ENCODE measurements around the gene PIGW.
A peak's percentile ranks its signal among the peaks of the same experiment; 100 is the strongest.
"Not testable (repeated sequence)": the region's sequence is repeated elsewhere in the genome, so short reads cannot be mapped to it uniquely, and the experiment has no call there.

The PIGW gene

DNA sequence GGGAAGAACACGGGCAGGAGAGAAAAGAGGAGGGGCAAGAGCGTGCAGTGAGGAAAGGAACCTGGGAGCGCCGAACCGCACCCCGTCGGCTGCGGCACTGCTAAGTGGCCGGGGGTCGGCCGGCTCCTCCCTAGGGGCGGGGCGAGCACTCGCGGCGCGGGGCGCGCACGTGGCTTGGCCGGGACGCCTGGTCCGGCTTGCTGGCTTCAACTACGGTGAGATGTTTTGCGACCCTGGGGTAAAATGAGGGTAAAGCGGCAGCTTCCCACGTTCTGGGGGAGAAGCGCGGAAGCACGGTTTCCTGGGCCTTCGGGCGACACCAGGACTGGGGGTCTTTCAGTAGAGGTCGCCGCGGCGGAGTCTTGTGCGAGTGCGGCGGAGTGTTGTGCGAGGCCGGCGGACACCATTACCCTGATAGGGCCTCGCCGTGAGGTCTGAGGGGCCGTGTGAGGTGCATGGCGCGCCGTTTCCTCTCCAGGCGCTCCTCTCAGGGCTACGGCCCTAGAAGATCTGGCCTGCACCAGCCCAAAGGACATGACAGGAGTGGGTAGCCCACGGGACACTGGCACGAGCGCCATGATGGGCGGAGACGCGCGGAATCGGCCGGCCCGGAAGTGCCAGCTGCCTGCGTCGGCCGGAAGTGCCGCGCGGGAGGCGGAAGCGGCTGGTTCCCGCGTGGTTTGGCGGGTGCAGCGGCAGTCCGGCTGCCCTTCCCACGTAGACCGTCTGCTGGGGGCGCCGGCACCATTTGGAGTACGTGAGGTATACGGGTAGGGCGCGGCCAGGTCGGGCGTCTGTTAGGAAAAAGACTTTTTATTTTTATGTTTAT is at the start of gene PIGW, which contains the start of gene MYO19:
Gene PIGW, plus strand, starts transcription at position 148 of the 829 bp plus-strand sequence. CDS start 2,115 bp downstream, outside the sequence.
Gene MYO19, minus strand, starts transcription at position 29 of the 829 bp plus-strand sequence. CDS start 2,330 bp downstream, outside the sequence.
- DNase-seq (ENCODE audit: low spot score): peak; percentile 88

DNA sequence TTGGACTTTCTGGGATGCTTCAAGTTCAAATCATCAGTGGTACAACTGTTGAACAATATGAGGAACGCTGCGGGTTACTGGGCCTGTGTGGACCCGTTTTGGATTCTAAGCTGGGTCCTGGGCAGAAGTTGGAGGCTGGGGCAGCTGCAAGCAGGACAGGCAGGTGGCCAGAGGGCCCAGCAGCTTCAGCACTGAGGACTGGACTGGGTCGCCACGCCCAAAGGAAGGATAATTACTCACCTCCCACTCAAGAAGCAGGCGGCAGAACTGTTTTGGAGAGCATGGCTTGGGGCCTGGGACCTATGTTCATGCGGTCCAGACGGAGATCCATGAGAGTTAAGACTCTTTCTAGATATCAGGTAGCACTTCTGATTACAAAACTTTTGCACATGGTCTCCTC is 49.8 kb upstream of the PIGW start:
- no peak for DNase-seq (ENCODE audit: low spot score)

GRCh38 chr17:36485805-36486203 is 49.0 kb upstream of the PIGW start:
- DNase-seq (ENCODE audit: low spot score): no peak

GRCh38 chr17:36486204-36487194 is 48.3 kb upstream of the PIGW start, which contains the start of gene ZNHIT3:
Gene ZNHIT3, plus strand, starts transcription at chr17:36486681. Its CDS starts 19 bp downstream, at chr17:36486700.
- DNase-seq (ENCODE audit: low spot score): peak; percentile 98

DNA sequence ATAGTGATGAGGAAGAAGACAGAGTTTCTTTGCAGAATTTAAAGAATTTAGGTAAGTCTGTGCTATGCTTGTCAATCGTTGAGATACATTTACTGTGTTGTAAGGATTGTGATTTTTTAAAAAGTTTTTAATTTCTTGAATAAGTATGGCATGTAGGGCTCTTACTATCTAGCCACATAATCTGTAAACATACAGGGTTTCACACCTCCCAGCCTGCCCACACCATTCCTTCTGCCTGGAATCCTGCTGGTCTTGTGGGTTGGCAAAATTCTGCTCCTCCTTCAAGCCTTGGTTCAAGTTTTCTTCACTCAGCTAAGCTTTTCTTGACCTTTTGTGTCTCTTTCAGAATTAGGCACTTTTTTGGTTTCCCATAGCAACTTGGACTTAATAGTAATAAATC is 40.8 kb upstream of the PIGW start:
- DNase-seq (ENCODE audit: low spot score): no peak

- DNase-seq (ENCODE audit: low spot score): no peak
Observed at GRCh38 chr17:36494674-36495073, 40.1 kb upstream of the PIGW start.

DNA sequence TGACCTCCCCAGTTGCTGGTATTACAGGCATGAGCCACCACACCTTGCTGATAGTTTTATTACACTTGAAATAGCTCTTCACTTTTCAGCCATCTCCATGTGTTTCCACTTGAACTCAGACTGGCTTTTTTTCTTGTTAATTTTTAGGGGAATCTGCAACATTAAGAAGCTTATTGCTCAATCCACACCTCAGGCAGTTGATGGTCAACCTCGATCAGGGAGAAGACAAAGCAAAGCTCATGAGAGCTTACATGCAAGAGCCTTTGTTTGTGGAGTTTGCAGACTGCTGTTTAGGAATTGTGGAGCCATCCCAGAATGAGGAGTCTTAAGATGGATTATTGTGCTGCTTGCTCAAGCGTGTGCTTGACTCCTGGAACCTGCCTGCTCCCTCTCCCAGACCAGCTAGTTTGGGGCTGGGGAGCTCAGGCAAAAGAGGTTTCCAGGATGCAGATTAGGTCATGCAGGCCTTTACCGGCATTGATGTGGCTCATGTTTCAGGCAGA is 39.7 kb upstream of the PIGW start:
- no peak for DNase-seq (ENCODE audit: low spot score)

DNA sequence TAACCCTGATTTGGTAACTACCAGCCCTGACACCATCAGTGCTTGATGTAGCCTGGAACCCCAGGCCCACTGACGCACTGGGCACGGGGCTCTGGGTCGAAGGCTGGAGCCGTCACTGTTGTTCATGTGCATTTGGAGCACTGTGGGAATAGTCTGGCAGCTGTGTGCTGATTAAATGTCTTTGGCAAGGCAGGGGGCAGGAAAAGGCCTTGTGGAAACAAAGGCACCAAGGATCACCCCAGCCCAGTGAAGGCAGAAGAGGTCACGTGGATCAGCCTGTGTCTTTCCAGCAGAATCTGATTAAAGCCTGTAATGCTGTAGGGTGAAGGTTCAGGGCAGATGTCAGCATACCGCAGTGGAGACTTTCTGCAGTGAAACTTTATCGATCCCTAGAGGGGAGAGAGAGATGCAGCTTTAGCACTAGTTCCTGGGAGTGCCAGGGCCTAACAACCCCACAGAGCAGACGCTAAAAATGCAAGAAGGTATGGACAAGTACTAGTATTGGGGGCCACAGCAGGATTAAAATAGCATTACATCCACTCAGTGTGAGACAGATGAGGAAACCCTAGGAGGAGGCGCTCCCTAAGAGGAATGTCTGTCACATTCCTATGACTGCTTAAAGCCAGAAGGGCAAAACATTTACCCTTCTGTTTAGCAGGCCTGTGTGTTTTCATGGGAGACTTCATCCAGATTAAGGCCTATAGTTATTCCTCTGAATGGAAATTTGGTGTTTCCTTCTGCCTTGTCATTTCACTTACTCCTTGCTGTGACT is 38.6 kb upstream of the PIGW start:
- peak; percentile 68 for DNase-seq (ENCODE audit: low spot score)

DNA sequence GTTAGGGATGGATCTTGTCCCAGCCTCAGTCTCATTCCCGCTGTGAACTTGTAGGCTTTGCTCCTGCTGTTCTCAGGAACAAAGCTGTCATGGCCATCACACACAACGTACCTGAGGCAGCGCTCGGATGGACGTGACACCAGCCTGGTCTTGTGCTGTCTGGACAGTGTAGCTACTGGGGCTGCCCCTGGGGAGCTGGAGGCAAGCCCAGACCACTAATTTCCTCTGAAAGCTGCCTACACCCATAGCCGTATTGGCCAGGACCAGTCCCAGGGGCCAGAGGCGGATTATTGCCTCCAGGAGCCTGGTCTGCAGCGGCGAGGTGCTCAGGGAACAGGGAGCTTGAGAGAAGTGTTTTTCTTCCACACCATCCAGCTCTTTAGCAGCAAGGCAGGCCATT is 36.6 kb upstream of the PIGW start:
- no peak for DNase-seq (ENCODE audit: low spot score)

- no peak for DNase-seq (ENCODE audit: low spot score)
Observed at GRCh38 chr17:36498560-36499300, 36.1 kb upstream of the PIGW start.

GRCh38 chr17:36500745-36501225 is 34.0 kb upstream of the PIGW start:
- DNase-seq (ENCODE audit: low spot score): no peak

GRCh38 chr17:36501351-36501750 is 33.4 kb upstream of the PIGW start:
- no peak for DNase-seq (ENCODE audit: low spot score)

- DNase-seq (ENCODE audit: low spot score): no peak
Observed at GRCh38 chr17:36501963-36502362, 32.8 kb upstream of the PIGW start.

GRCh38 chr17:36503456-36504155 is 31.2 kb upstream of the PIGW start:
- DNase-seq (ENCODE audit: low spot score): no peak

DNA sequence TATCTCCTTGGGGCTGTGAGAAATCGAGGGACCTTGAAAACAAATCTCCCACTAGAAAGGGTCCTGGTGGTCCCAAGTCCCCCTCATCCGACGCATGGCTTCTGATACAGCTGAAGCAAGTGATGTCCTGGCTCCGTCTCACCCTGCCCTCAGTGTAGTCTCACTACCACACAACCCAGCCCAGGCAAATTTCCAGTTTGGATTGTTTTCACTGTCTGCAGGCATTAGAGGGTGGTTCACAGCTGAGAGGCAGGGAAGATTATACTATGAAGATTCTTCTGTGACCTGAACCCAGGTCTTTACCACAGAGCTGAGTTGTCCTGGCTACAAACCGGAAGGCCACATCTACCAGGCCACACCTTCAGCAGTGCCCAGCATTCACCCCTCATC is 30.6 kb upstream of the PIGW start:
- no peak for DNase-seq (ENCODE audit: low spot score)

GRCh38 chr17:36505171-36505570 is 29.6 kb upstream of the PIGW start:
- DNase-seq (ENCODE audit: low spot score): no peak

GRCh38 chr17:36506249-36506826 is 28.4 kb upstream of the PIGW start:
- no peak for DNase-seq (ENCODE audit: low spot score)

DNA sequence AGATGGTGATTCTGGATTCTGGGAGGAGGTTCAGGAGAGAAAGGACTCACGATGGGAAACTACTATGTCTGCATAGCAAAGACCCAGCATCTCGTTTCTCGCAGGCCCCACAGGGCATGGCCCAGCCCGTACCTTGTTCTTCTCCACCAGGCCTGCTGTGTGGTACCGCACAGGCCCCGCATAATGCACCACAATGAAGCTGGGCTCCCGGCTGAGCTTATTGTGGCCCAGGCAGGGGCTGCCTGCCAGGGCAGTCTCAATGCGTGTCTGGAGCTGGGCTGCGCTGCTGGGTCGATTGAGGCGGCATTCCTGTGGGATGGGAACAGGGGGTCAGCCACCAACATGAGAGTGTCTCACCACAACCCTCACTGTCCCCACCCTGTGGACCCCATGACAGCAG is 28.0 kb upstream of the PIGW start:
- no peak for DNase-seq (ENCODE audit: low spot score)

DNA sequence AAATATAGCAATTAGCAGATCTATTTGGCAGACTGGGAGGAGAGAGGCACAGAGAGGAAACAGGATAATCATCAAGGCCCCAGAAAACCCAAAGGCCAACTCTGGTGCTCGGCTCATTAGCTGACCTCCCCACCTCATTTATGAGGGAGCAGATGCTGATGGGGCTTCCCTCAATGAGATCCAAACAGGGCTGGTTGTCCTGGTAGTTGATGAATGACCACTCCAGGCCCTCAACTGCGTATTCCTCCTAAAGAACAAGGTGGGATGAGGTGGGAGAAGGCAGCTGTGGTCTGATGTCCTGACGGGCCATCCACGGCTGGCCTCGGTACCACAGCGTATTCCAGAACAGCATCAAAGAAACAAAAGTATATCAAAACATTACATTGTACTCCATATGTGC is 27.5 kb upstream of the PIGW start:
- no peak for DNase-seq (ENCODE audit: low spot score)

DNA sequence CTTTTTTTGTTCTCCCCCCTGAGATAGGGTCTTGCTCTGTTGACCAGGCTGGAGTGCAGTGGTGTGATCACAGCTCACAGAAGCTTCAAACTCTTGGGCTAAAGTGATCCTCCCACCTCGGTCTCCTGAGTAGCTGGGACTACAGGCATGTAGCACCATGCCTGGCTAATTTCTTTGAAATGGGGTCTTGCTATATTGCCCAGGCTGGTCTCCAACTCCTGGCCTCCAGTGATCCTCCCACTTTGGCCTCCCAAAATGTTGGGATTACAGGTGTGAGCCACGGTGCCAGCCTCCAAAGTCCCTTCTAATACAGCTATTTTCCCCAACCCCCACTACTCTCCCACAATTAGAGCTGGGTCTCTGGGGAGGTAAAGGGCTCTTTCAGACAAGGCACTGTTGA is 26.3 kb upstream of the PIGW start:
- DNase-seq (ENCODE audit: low spot score): not testable (repeated sequence)
